Left lung (tissue), 10 donors: ENCODE results near the gene ABTB2. TPM values are rescaled to one million over a fixed set of nuclear protein-coding genes. Genes with fewer than 3 reads are reported as not detected.

Experiments
- ATAC-seq: fragments of 200-7000 bp; cut with Tn5 transposase; one replicate; pipeline ENCODE4 v1.9.1; 2020; ENCODE audit warnings: moderate library complexity
- DNase-seq, 4 donors: peaks; one replicate each; pipeline ENCODE4 v3.0.0-alpha.2; 2013 to 2020
- H3K27ac ChIP-seq, 2 donors: fragments of 200-600 bp; sonication (generic) in 1 of 2; one replicate each; pipeline versions ENCODE4 v1.5.0 to v1.8.0; 2020 to 2021
- H3K27me3 ChIP-seq, 2 donors: fragments of 200-600 bp; sonication (generic) in 1 of 2; one replicate each; pipeline versions ENCODE4 v1.5.0 to v1.8.0; 2020 to 2021
- H3K36me3 ChIP-seq, 2 donors: fragments of 200-600 bp; sonication (generic) in 1 of 2; one replicate each; pipeline versions ENCODE4 v1.5.0 to v1.8.0; 2020 to 2021
- H3K4me1 ChIP-seq, 2 donors: fragments of 200-600 bp; one replicate each; pipeline ENCODE4 v1.8.0; 2021
- H3K4me3 ChIP-seq, 2 donors: fragments of 200-600 bp; sonication (generic) in 1 of 2; one replicate each; pipeline versions ENCODE4 v1.5.0 to v1.8.0; 2020 to 2021; ENCODE audit warnings: mild to moderate bottlenecking in 1 of 2
- H3K9me3 ChIP-seq, 2 donors: fragments of 200-600 bp; sonication (generic) in 1 of 2; one replicate each; pipeline versions ENCODE4 v1.5.0 to v1.8.0; 2020 to 2021
- CTCF ChIP-seq, 2 donors: fragments of 200-600 bp; sonication (generic) in 1 of 2; IDR thresholded peaks; one replicate each; pipeline versions ENCODE4 v1.5.0 to v1.8.0; 2021; ENCODE audit warnings: antibody characterized with exemption in 2 of 2
- intact Hi-C, 2 donors: fragments of 100-400 bp; cut with DNase I; formaldehyde crosslinking; loops; one replicate each; pipeline versions ENCODE4 v1.11.2 to v1.14.2; 2022
- polyA plus RNA-seq, 6 donors: library from polyadenylated mRNA; unstranded; fragments of 120-200 nt; gene quantifications; one replicate each; pipeline ENCODE4 v1.2.1, GENCODE V29; 2013; ENCODE audit not compliant: insufficient read length in 6 of 6
- total RNA-seq, 2 donors: library from RNA; stranded (reverse); fragmentation: NEBNext Ultra II Directional; extraction: Animal tissue kit (Norgen Biotek cat#: 25700); gene quantifications; one replicate each; pipeline ENCODE4 v1.2.1, GENCODE V29; 2021
- donor health status: DM: no; HTN: yes; CAD: no.
- donor health status: DM: no; HTN: no; CAD: no.

Gene ABTB2
- total and polyA plus RNA-seq, 8 donors: 2.4 to 6.9 (median 4.8) TPM

GRCh38 chr11:34280945-34281872 lies 76.6 kb downstream of the ABTB2 start:
- no peak for ATAC-seq

GRCh38 chr11:34278693-34279297 lies 79.0 kb downstream of the ABTB2 start:
- no peak for ATAC-seq
- Histone ChIP-seq H3K4me1 (peaks cover 0 to 6% of the 10 kb centered on the region in 2 donors), H3K4me3 (no peak overlapping the region), H3K36me3 (no peaks in the 10 kb centered on the region), H3K9me3 (no peaks in the 10 kb centered on the region), H3K27ac (no peak overlapping the region), H3K27me3 (no peaks in the 10 kb centered on the region)
- TF ChIP-seq CTCF (IDR thresholded peaks at IDR 0.05): no peak
- intact Hi-C loops: no loop called here
- no peak for DNase-seq

More at GRCh38 chr11:34280945-34281872, 76.6 kb downstream of the ABTB2 start:
- Histone ChIP-seq H3K36me3 (no peaks in the 10 kb centered on the region), H3K4me1 (no peaks in the 10 kb centered on the region), H3K9me3 (no peaks in the 10 kb centered on the region), H3K27ac (no peak overlapping the region), H3K27me3 (no peaks in the 10 kb centered on the region), H3K4me3 (no peak overlapping the region)
- intact Hi-C loops: no loop called here
- TF ChIP-seq CTCF (IDR thresholded peaks at IDR 0.05): no peak
- DNase-seq: no peak

- no peaks in the 10 kb centered on the region for H3K27me3 ChIP-seq
- no peak overlapping the region for H3K4me3 ChIP-seq
- H3K27ac ChIP-seq: no peak overlapping the region
- ATAC-seq: no peak
- peaks cover 0 to 6% of the 10 kb centered on the region in 2 donors for H3K4me1 ChIP-seq
- H3K9me3 ChIP-seq: no peaks in the 10 kb centered on the region
- intact Hi-C loops: no loop called here
- DNase-seq: no peak
- no peaks in the 10 kb centered on the region for H3K36me3 ChIP-seq
- no peak for TF ChIP-seq CTCF (IDR thresholded peaks at IDR 0.05)
Observed at GRCh38 chr11:34278175-34278574, 79.6 kb downstream of the ABTB2 start.

- H3K27ac ChIP-seq: no peak overlapping the region
- no peak for TF ChIP-seq CTCF (IDR thresholded peaks at IDR 0.05)
- DNase-seq (no peak), ATAC-seq (no peak)
- H3K4me3 ChIP-seq: no peak overlapping the region
- H3K27me3 ChIP-seq: no peaks in the 10 kb centered on the region
- intact Hi-C loops: no loop called here
- no peaks in the 10 kb centered on the region for H3K9me3 ChIP-seq
- no peaks in the 10 kb centered on the region for H3K36me3 ChIP-seq
- peaks cover 0 to 6% of the 10 kb centered on the region in 2 donors for H3K4me1 ChIP-seq
Observed at GRCh38 chr11:34277171-34277570, 80.6 kb downstream of the ABTB2 start.

GRCh38 chr11:34276352-34276864 lies 81.4 kb downstream of the ABTB2 start:
- peaks cover 0 to 6% of the 10 kb centered on the region in 2 donors for H3K4me1 ChIP-seq
- H3K27me3 ChIP-seq: no peaks in the 10 kb centered on the region
- no peak overlapping the region for H3K27ac ChIP-seq
- no peaks in the 10 kb centered on the region for H3K9me3 ChIP-seq
- intact Hi-C loops: no loop called here
- ATAC-seq (no peak), DNase-seq (no peak)
- no peaks in the 10 kb centered on the region for H3K36me3 ChIP-seq
- H3K4me3 ChIP-seq: no peak overlapping the region
- TF ChIP-seq CTCF (IDR thresholded peaks at IDR 0.05): no peak
